CD4-positive, alpha-beta T cell treated with Interleukin-4 for 4 hours (primary cell): Measurements from ENCODE around the gene ADAM19.

Experiments used
- DNase-seq: peaks from one replicate; pipeline ENCODE4 v3.0.0-alpha.2; 2020

Gene ADAM19

GRCh38 chr5:157541447-157542118 is 34.0 kb downstream of the ADAM19 start:
- peak; percentile 73 for DNase-seq

GRCh38 chr5:157540707-157541446 is 34.7 kb downstream of the ADAM19 start:
- DNase-seq, result peak; percentile 78

GRCh38 chr5:157540124-157540523 is 35.5 kb downstream of the ADAM19 start:
- DNase-seq, result no peak

- no peak for DNase-seq
These were observed 36.0 kb downstream of the ADAM19 start for GRCh38 chr5:157539503-157540022.

GRCh38 chr5:157538311-157538710 is 37.3 kb downstream of the ADAM19 start:
- DNase-seq, result no peak

- DNase-seq, result no peak
These were observed 40.3 kb downstream of the ADAM19 start for GRCh38 chr5:157535042-157535865.

GRCh38 chr5:157533011-157533481 is 42.5 kb downstream of the ADAM19 start:
- no peak for DNase-seq

- DNase-seq, result no peak
These were observed 43.6 kb downstream of the ADAM19 start for GRCh38 chr5:157532022-157532421.

GRCh38 chr5:157530226-157530972 is 45.2 kb downstream of the ADAM19 start:
- DNase-seq, result no peak

GRCh38 chr5:157529002-157529401 is 46.6 kb downstream of the ADAM19 start:
- DNase-seq, result no peak

GRCh38 chr5:157528036-157528632 is 47.4 kb downstream of the ADAM19 start:
- no peak for DNase-seq

- no peak for DNase-seq
These were observed 50.7 kb downstream of the ADAM19 start for GRCh38 chr5:157524887-157525286.

- no peak for DNase-seq
These were observed 51.6 kb downstream of the ADAM19 start for GRCh38 chr5:157523976-157524375.

GRCh38 chr5:157521704-157522029 is 53.9 kb downstream of the ADAM19 start:
- no peak for DNase-seq

- no peak for DNase-seq
These were observed 54.5 kb downstream of the ADAM19 start for GRCh38 chr5:157520911-157521703.

- no peak for DNase-seq
These were observed 55.9 kb downstream of the ADAM19 start for GRCh38 chr5:157519579-157520253.

GRCh38 chr5:157518963-157519362 is 56.6 kb downstream of the ADAM19 start:
- DNase-seq, result no peak

GRCh38 chr5:157516626-157517325 is 58.8 kb downstream of the ADAM19 start:
- DNase-seq, result no peak

GRCh38 chr5:157516006-157516405 is 59.6 kb downstream of the ADAM19 start:
- DNase-seq, result peak; percentile 17

GRCh38 chr5:157514974-157515373 is 60.6 kb downstream of the ADAM19 start:
- no peak for DNase-seq
